ENCODE measurements around the gene LCP1. TPM values are rescaled to one million over a fixed set of nuclear protein-coding genes. Genes with fewer than 3 reads are reported as not detected.
A peak's percentile ranks its signal among the peaks of the same experiment; 100 is the strongest.

LCP1 gene
- total RNA-seq, 3 donors from 2014 or later (not counting 1 experiment from before 2014, with no cell fraction given), result 1,088 to 1,116 (median 1,113) TPM

GRCh38 chr13:46172531-46172991 is 9.4 kb downstream of the LCP1 start:
- no peaks in the 10 kb centered on the region for H3K9me3 ChIP-seq (ENCODE audit: control insufficient read depth, insufficient read depth, low read length)
- peak in 1 of 2 donors; percentile 82 for DNase-seq
- Mint-ChIP-seq H3K27me3 (ENCODE audit: low read depth in 2 of 2) (no peaks in the 10 kb centered on the region), H3K36me3 (peaks cover 1% of the 10 kb centered on the region), H3K27ac (peak overlapping the region; percentile 84 to 96), H3K9me3 (no peaks in the 10 kb centered on the region), H3K4me3 (peak overlapping the region; percentile 95), H3K4me1 (peaks cover 98 to 99% of the 10 kb centered on the region in 2 donors)
- H3K4me1 ChIP-seq (ENCODE audit: control insufficient read depth, insufficient read depth, low read length), result peaks cover 76% of the 10 kb centered on the region
- peak overlapping the region; percentile 70 for H3K27ac ChIP-seq (ENCODE audit: low read length)
- peak; percentile 28 to 49 (median 35) for ATAC-seq
- no peaks in the 10 kb centered on the region for H3K27me3 ChIP-seq (ENCODE audit: control insufficient read depth, insufficient read depth, low read length)
- intact Hi-C loops (cut with micrococcal nuclease), result loop anchor here (1.0 to 10.0 kb wide), 2 partner anchors 10 to 382 kb away; partner anchors contain the start of genes LCP1 and LRCH1
- no peak overlapping the region for H3K4me3 ChIP-seq (ENCODE audit: low read length)
- TF ChIP-seq, protein P1, sequence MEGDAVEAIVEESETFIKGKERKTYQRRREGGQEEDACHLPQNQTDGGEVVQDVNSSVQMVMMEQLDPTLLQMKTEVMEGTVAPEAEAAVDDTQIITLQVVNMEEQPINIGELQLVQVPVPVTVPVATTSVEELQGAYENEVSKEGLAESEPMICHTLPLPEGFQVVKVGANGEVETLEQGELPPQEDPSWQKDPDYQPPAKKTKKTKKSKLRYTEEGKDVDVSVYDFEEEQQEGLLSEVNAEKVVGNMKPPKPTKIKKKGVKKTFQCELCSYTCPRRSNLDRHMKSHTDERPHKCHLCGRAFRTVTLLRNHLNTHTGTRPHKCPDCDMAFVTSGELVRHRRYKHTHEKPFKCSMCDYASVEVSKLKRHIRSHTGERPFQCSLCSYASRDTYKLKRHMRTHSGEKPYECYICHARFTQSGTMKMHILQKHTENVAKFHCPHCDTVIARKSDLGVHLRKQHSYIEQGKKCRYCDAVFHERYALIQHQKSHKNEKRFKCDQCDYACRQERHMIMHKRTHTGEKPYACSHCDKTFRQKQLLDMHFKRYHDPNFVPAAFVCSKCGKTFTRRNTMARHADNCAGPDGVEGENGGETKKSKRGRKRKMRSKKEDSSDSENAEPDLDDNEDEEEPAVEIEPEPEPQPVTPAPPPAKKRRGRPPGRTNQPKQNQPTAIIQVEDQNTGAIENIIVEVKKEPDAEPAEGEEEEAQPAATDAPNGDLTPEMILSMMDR (IDR thresholded peaks at IDR 0.05), result no peak
- WGBS (ENCODE audit: insufficient coverage), result 7% methylated on average over 5 of the region's 6 CpGs
- H3K36me3 ChIP-seq (ENCODE audit: control insufficient read depth, insufficient read depth, low read length), result peaks cover 29% of the 10 kb centered on the region

- H3K4me1 ChIP-seq (ENCODE audit: control insufficient read depth, insufficient read depth, low read length), result peaks cover 76% of the 10 kb centered on the region
- H3K9me3 ChIP-seq (ENCODE audit: control insufficient read depth, insufficient read depth, low read length), result no peaks in the 10 kb centered on the region
- peak overlapping the region; percentile 84 to 96 for H3K27ac Mint-ChIP-seq
- intact Hi-C loops (cut with micrococcal nuclease), result loop anchor here (1.0 to 10.0 kb wide), 3 partner anchors 11 to 383 kb away; partner anchors contain the start of genes LCP1 and LRCH1
- DNase-seq (no peak), ATAC-seq (no peak)
- no peaks in the 10 kb centered on the region for H3K9me3 Mint-ChIP-seq
- H3K4me3 Mint-ChIP-seq, result peak overlapping the region; percentile 95
- TF ChIP-seq, protein P1 (IDR thresholded peaks at IDR 0.05), result no peak
- peaks cover 30% of the 10 kb centered on the region for H3K36me3 ChIP-seq (ENCODE audit: control insufficient read depth, insufficient read depth, low read length)
- H3K4me3 ChIP-seq (ENCODE audit: low read length), result no peak overlapping the region
- H3K36me3 Mint-ChIP-seq, result no peaks in the 10 kb centered on the region
- no peaks in the 10 kb centered on the region for H3K27me3 Mint-ChIP-seq (ENCODE audit: low read depth in 2 of 2)
- WGBS (ENCODE audit: insufficient coverage), result 51% methylated on average over 7 of the region's 7 CpGs
- H3K27ac ChIP-seq (ENCODE audit: low read length), result peak overlapping the region; percentile 70
- H3K4me1 Mint-ChIP-seq, result peaks cover 97% of the 10 kb centered on the region in 2 donors
- H3K27me3 ChIP-seq (ENCODE audit: control insufficient read depth, insufficient read depth, low read length), result no peaks in the 10 kb centered on the region
Measured at GRCh38 chr13:46171739-46172138, 10.2 kb downstream of the LCP1 start.

DNA sequence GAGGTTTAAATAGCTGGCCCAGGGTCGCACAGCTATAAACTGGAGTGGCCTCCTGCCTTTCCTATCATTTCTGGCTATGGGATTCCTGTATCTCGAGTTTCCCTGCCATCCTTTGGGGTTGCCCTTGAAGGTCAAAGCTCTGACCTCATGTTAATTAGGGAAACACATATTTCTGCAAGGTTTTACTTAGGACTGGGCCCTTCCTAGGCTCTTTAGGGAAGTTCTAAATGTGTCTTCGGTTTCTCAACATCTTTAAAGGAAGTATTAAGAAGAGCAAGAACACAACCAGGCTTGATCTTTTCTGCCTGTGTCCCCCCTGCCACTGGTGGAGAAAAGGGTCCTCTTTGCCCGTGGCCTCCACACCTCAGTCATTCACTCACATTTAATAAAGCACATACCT is 10.8 kb downstream of the LCP1 start:
- Histone ChIP-seq H3K27me3 (ENCODE audit: control insufficient read depth, insufficient read depth, low read length) (no peaks in the 10 kb centered on the region), H3K9me3 (ENCODE audit: control insufficient read depth, insufficient read depth, low read length) (no peaks in the 10 kb centered on the region), H3K36me3 (ENCODE audit: control insufficient read depth, insufficient read depth, low read length) (peaks cover 30% of the 10 kb centered on the region), H3K27ac (ENCODE audit: low read length) (peak overlapping the region; percentile 70), H3K4me3 (ENCODE audit: low read length) (no peak overlapping the region), H3K4me1 (ENCODE audit: control insufficient read depth, insufficient read depth, low read length) (peaks cover 76% of the 10 kb centered on the region)
- Mint-ChIP-seq H3K4me3 (peak overlapping the region; percentile 95), H3K27me3 (ENCODE audit: low read depth in 2 of 2) (no peaks in the 10 kb centered on the region), H3K36me3 (no peaks in the 10 kb centered on the region), H3K4me1 (peaks cover 96 to 97% of the 10 kb centered on the region in 2 donors), H3K9me3 (no peaks in the 10 kb centered on the region), H3K27ac (peak overlapping the region; percentile 84 to 96)
- WGBS (ENCODE audit: insufficient coverage), result 10% methylated on average over 4 of the region's 4 CpGs
- ATAC-seq (no peak), DNase-seq (no peak)
- intact Hi-C loops (cut with micrococcal nuclease), result loop anchor here (2.0 to 10.0 kb wide), 2 partner anchors 126 to 384 kb away; partner anchors contain the start of gene LRCH1
- TF ChIP-seq, protein P1 (IDR thresholded peaks at IDR 0.05), result no peak
